Activated T-cell treated with anti-CD3 and anti-CD28 coated beads, Interleukin-2, amount 50 U/mL, for 48 hours (primary cell): ENCODE data around the gene SLC33A1.
A peak's percentile ranks its signal among the peaks of the same experiment; 100 is the strongest.
"Not testable (repeated sequence)": the region's sequence is repeated elsewhere in the genome, so short reads cannot be mapped to it uniquely, and the experiment has no call there.

Experiments
- DNase-seq, 2 experiments: peaks; one replicate each; pipeline ENCODE4 v3.0.0-alpha.2; 2020

The SLC33A1 gene

GRCh38 chr3:155854141-155854940 is at the start of gene SLC33A1:
SLC33A1 (minus strand) TSS chr3:155854427; CDS start chr3:155853997, 430 bp downstream.
- peak; percentile 99 for DNase-seq

DNA sequence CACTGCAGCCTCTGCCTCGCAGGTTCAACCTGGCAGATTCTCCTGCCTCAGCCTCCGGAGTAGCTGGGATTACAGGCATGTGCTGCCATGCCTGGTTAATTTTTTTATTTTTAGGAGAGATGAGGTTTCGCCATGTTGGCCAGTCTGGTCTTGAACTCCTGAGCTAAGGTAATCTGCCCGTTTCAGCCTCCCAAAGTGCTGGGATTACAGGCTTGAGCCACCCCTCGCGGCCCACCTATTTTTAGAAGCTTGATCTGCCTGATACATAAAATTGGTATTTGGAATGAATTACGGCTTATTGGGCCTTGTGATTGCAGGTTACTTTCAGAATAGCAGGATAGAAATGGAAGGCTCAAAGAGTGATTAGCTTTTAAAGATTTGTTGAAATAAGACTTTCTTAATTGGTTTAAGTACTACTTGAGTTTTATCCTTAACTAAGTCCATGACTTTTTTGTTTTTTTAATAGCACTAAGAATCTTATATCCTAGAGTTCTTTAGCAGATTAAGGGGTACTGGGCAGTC is 41.2 kb upstream of the SLC33A1 start:
- DNase-seq, result no peak

DNA sequence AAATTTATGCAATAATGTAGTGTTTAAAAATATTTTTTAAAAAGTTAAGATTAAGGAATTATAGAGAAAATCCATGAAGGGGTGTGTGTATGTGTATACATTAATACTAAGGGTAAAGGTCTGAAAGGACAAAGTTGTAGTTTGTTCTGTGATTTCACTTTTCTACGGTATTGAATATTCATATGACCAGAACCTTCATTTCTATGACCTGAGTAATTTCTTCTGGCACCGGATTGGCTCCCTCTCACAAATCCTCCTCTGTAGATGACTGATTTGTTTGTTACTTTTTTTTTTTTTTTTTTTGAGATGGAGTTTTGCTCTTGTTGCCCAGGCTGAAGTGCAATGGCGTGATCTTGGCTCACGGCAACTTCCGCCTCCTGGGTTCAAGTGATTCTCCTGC is 37.1 kb upstream of the SLC33A1 start:
- no peak for DNase-seq

- no peak for DNase-seq
Observed at GRCh38 chr3:155890671-155891190, 36.5 kb upstream of the SLC33A1 start.

DNA sequence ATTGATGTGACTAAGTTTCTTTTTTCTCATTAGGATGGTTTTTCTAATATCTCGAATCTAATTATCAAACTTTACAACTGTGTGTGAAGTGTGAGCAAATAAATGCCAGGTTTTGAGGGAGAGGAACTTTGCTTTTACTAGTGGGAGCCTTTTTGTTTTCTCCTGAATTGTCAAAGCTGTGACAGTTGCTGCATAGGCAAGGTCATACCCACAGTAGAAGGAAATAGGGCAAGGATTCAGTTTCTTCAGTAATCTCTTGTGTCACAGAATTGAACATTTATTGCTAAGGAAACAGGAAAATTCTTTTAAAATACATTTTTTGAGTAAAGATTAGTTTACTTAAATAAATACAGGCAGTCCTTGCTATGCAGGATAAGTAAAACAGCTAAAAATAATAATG is 35.7 kb upstream of the SLC33A1 start:
- DNase-seq, result no peak

DNA sequence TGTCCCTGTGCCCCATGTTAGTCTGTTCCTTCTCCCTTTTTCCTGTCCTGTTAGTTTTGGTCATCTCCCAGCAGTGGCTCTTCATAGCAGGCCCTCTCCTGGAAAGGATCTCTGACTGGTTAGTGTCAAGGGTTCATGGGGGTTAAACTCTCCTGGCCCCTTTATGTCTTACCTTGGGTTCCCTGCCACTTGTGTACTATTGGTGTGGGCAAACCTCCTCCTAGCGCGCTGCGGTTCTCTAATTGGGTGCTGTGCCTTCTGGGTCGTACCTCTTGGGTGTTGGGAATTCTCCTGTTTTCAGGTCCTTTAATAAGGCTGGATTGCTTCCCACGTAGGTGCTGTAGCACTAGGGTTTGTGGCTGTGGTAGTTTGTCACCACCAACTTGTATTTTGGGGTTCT is 35.0 kb upstream of the SLC33A1 start:
- no peak for DNase-seq

- no peak for DNase-seq
Observed at GRCh38 chr3:155886915-155887314, 32.7 kb upstream of the SLC33A1 start.

DNA sequence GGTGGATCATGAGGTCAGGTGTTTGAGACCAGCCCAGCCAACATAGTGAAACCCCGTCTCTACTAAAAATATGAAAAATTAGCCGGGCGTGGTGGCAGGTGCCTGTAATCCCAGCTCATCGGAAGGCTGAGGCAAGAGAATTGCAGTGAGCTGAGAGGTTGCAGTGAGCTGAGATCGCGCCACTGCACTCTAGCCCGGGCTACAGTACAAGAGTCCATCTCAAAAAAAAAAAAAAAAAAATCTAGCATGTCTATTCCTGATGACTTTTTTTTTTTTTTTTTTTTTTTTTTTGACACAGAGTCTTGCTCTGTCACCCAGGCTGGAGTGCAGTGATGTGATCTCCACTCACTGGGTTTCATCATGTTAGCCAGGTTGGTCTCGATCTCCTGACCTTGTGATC is 32.1 kb upstream of the SLC33A1 start:
- not testable (repeated sequence) for DNase-seq

DNA sequence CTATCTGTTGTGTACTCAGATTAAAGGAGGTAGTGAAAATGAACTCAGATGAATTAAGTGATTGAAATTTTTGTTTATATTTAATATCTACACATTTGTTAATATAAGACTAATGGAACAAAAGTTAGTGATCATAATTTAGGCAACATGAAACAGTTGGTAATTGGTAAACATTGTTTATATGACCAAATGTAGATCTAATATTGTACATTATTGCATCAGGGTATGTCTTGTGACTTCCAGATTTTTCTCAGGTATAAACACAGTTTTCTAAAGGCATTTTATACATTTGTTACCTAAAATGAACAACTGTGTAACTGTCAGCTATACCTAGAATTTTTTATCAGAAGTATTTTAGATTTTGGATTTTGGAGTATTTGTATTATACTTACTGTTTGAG is 31.1 kb upstream of the SLC33A1 start:
- DNase-seq, result no peak

DNA sequence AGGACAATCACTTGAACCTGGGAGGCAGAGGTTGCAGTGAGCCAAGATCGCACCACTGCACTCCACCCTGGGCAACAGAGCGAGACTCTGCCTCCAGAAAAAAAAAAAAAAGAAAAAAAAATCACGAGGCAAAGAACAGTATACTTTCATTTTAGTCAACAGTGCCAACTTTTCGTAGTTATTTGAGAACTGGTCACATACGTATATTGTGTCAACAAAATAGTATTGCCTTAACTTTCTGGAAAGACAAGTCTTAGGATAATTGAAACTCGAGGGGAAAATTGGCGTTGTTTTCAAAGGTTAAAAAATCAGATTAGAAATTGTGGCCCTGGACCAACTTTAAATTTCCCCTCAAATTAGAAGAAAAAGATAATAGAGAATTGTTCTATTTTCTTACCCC is 30.1 kb upstream of the SLC33A1 start:
- DNase-seq, result no peak

DNA sequence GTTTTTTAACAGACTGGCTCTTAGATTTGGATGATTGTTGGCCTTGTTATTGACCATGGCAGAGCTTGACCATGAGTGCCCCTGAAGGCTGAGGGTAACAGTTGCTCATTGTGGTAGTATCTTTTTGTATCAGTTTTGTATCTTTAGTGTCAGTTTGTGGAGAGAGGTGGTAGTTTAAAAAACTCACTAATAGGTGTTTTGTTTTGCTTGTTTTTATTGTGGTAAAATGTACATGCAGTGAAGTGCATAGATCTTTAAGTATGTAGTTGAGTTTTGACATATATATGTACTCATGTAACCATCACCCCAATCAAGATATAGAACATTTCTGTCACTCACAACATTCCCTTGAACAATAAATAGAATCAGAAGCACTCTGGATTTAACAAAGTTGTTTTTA is 26.1 kb upstream of the SLC33A1 start:
- no peak for DNase-seq

DNA sequence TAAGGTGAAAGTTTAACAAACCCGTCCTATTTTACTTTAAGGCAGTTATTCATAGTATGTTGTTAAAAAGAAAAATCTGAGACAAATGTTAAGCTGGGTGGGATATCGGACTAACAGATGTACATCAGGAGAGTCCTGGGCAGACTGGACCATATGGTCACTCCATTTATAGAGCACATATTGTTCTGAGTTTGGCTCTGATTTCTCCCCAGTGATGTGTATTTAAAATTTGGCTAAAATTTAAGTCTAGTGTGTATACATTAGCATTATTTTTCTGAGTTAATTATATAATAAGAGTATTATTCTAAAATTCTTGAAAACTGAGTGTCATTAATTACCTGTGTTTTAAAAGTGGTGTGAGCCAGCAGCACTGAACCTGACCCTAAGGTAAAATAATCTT is 22.3 kb upstream of the SLC33A1 start:
- no peak for DNase-seq

GRCh38 chr3:155876037-155876436 is 21.8 kb upstream of the SLC33A1 start:
- DNase-seq, result no peak

DNA sequence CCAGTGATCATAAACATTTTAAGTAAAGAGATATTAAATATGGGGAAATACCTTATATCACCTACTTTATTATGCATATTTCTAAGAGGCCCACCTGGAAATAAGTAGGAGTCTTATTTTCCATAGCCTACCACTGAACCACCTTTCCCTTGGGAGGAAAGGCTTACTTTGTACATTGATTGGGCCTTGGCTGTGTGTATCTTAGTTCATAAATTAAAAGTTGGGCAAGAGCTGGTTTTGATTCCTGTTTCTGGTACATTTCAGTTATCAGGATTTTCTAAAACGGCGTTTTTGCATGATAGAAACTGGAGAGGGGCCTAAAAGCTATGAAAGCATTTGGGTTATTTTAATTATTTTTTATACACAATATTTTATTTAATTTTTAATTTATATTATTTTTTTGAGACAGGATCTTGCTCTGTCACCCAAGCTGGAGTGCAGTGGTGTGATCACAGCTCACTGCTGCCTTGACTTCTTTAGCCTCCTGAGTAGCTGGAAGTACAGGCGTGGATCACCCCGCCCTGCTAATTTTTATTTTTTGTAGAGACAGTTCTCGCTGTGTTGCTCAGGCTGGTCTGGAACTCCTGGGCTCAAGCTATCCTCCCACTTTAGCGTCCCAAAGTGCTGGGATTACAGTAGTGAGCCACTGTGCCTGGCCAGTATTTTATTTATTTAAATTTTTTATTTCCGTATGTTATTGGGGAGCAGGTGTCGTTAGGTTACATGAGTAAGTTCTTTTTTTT is 18.8 kb upstream of the SLC33A1 start:
- no peak for DNase-seq

- no peak for DNase-seq
Observed at GRCh38 chr3:155871746-155872158, 17.5 kb upstream of the SLC33A1 start.

DNA sequence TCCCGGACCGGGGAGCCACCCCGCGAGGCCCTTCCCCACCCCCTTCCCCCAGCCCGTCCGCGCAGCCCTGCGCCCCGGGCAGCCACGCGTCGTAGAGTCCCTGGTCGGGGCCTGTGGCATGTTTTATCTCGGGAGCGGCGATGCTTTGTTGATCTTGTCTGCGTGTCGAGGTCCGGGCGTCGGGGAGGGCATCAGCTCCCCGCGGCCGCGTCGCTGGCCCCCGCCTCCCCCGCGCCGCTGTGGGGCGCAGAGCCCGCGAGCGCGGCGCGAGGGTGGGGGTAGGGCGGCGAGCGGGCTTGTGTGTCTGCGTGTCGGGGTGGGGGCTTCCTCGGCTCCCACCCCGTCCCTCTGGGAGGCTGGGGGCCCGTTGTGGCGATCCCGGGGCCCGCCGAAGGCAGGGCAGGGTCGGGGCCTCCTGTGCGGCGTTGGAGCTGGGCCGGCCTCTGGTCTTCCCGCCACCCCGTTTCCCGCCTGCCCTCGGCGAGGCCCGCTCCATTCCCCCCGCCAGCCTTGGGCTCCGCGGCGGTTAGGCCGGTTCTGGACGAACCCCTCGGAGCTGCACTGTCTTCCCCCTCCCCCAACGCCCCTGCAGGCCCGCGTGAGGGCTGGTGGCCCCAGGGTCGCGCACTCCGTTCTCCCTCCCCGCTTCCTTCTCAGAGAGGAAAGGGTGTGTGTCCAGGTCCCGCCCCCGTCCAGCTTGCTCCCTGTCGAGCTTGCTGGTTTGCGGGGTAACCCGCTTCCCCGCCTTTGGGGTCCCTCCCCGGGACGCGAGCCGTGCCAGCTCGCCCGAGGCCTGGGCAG is 16.9 kb upstream of the SLC33A1 start:
- DNase-seq, result peak; percentile 67 to 74

- DNase-seq, result peak; percentile 96 to 99
Observed at GRCh38 chr3:155870133-155870944, 16.1 kb upstream of the SLC33A1 start, which contains the start of gene GMPS. GMPS (plus strand) TSS chr3:155870650; CDS start chr3:155870871, 221 bp downstream.

- no peak for DNase-seq
Observed at GRCh38 chr3:155869691-155870090, 15.5 kb upstream of the SLC33A1 start.

DNA sequence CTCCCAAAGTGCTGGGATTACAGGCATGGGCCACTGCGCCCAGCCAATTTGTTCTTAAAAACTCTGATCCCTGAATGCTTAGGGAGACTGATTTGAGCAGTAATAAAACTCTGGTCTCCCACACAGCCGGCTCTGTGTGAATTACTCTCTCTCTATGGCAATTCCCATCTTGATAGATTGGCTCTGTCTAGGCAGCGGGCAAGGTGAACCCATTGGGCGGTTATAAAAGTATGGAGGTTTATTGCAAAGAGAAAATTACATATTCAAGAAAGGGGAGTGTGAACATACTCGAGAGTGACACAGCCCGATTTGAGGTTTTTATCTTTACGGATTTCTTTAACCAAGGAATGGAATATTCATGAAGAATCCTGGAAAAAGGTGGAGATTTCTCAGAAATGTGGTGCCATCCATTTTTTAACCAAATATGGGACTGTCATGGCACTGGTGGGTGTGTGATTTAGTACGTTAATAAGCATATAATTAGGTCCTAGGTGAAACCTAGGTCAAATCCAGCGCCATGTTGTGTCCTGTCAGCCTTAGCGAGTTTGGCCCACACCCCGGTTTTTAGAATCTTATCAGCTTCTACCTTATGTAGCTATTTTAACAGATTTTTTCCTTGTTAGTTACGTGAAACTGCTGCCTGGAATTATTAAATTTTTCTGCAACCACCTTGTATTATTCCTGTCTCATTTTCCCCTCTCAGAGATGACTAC is 9.0 kb upstream of the SLC33A1 start:
- no peak for DNase-seq

DNA sequence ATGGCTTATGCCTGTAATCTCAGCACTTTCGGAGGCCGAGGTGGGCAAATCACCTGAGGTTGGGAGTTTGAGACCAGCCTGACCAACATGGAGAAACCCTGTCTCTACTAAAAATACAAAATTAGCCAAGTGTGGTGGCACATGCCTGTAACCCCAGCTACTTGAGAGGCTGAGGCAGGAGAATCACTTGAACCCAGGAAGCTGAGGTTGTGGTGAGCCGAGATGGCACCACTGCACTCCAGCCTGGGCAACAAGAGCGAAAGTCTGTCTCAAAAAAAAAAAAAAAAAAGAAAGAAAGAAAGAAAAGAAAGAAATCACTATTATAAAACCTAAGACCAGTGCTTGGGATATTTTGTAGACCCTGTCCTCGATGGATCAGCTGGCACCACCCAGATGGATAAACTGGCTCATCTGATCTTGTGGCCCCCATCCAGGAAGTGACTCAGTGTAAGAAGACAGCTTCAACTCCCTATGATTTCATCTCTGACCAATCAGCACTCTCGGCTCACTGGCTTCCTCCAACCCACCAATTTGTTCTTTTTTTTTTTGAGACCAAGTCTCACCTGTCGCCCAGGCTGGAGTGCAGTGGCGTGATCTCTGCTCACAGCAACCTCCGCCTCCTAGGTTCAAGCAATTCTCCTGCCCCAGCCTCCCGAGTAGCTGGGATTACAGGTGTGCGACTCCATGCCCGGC is 8.2 kb upstream of the SLC33A1 start:
- peak; percentile 54 to 64 for DNase-seq
